Upper lobe of left lung (tissue), 4 donors: ENCODE results near the gene JAZF1.

Experiments used
- POLR2A ChIP-seq, 4 donors: fragments of 450-650 bp; IDR thresholded peaks; one replicate each; pipeline ENCODE4 v1.5.1; 2016 to 2017; ENCODE audit warnings: antibody characterized with exemption in 4 of 4, mild to moderate bottlenecking in 2 of 4
- POLR2AphosphoS5 ChIP-seq, 2 donors: sonication (generic); formaldehyde crosslinking; IDR thresholded peaks; one replicate each; pipeline ENCODE4 v1.5.1; 2017; ENCODE audit warnings: antibody characterized with exemption in 2 of 2
- TF ChIP-seq, protein P1 (sequence below), 6 experiments: fragments of 450-650 bp in 4 of 6; fragments of 200-600 bp in 2 of 6; sonication (generic) in 2 of 6; IDR thresholded peaks; one replicate each; pipeline ENCODE4 v1.5.1; 2016 to 2019; ENCODE audit warnings: antibody characterized with exemption in 6 of 6

DNA sequence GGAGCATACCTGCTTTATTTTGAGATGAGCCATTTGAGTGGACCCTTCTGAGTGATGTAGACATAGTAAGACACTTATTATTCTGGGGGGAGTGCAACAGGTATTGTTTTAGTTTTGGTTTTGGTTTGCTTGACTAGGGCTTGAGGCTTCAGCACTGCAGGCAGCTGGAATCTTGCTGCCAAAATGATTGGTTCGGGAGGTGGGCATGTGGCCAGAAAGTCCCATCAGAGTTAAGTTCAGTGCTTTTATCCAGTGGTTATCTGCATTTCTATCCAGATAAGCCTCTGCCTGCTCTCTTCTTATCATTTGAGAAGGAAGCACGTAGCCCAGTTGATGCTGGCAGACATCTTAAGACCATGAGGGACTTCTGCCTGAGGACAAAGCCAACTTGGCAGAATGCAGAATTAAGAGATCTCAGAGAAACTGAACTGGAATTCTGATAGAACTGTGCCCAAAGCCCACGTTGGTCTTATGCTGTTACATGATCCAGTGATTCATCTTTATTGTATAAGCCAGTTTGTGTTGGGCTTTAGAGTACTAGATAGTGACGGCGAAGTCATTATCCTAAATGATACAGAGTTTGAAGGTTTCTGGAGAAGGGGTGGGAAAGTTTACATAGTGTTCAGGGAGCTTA lies 9.6 kb upstream of the JAZF1 start:
- TF ChIP-seq, protein P1, sequence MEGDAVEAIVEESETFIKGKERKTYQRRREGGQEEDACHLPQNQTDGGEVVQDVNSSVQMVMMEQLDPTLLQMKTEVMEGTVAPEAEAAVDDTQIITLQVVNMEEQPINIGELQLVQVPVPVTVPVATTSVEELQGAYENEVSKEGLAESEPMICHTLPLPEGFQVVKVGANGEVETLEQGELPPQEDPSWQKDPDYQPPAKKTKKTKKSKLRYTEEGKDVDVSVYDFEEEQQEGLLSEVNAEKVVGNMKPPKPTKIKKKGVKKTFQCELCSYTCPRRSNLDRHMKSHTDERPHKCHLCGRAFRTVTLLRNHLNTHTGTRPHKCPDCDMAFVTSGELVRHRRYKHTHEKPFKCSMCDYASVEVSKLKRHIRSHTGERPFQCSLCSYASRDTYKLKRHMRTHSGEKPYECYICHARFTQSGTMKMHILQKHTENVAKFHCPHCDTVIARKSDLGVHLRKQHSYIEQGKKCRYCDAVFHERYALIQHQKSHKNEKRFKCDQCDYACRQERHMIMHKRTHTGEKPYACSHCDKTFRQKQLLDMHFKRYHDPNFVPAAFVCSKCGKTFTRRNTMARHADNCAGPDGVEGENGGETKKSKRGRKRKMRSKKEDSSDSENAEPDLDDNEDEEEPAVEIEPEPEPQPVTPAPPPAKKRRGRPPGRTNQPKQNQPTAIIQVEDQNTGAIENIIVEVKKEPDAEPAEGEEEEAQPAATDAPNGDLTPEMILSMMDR (IDR thresholded peaks at IDR 0.05), result no peak
- TF ChIP-seq POLR2A (IDR thresholded peaks at IDR 0.05) (no peak), POLR2AphosphoS5 (IDR thresholded peaks at IDR 0.05) (no peak)
